MCF 10A (cell line): ENCODE data around the gene PPP6R2. TPM values are rescaled to one million over a fixed set of nuclear protein-coding genes. Genes with fewer than 3 reads are reported as not detected.

ENCODE experiments used
- BruUV-seq: library from RNA; stranded (reverse); fragments of 400-500 nt; replicated peaks from 2 replicates; lab custom pipeline; 2021; lab: Mats Ljungman, UMichigan
- CTCF ChIA-PET: fragments of 300-600 bp; sonication (Branson Sonifier 250); formaldehyde crosslinking; extraction: SDS; loops from one replicate; lab custom pipeline; 2021; ENCODE audit warnings: antibody characterized with exemption, inconsistent platforms; lab: Yijun Ruan, JAX
- POLR2A ChIA-PET: fragments of 300-600, 350-650 bp; sonication (Branson Sonifier 250); formaldehyde crosslinking; extraction: SDS; loops from one replicate; lab custom pipeline; 2020; ENCODE audit warnings: antibody characterized with exemption, inconsistent platforms; lab: Yijun Ruan, JAX
- DNase-seq: peaks from one replicate; pipeline ENCODE4 v3.0.0-alpha.2; 2018; ENCODE audit not compliant: unreplicated experiment
- H3K27ac Mint-ChIP-seq: one replicate; pipeline ENCODE4 v1.8.0; 2022; ENCODE audit warnings: mild to moderate bottlenecking, low read depth, mixed read lengths; ENCODE audit not compliant: unreplicated experiment
- H3K27me3 Mint-ChIP-seq: one replicate; pipeline ENCODE4 v1.8.0; 2022; ENCODE audit warnings: mixed read lengths; ENCODE audit not compliant: insufficient read depth, unreplicated experiment
- H3K36me3 Mint-ChIP-seq: one replicate; pipeline ENCODE4 v1.8.0; 2022; ENCODE audit warnings: mild to moderate bottlenecking, moderate library complexity, mixed read lengths; ENCODE audit not compliant: insufficient read depth, unreplicated experiment
- H3K4me1 Mint-ChIP-seq: one replicate; pipeline ENCODE4 v1.8.0; 2022; ENCODE audit warnings: mixed read lengths; ENCODE audit not compliant: insufficient read depth, unreplicated experiment
- H3K4me3 Mint-ChIP-seq: one replicate; pipeline ENCODE4 v1.8.0; 2022; ENCODE audit warnings: mild to moderate bottlenecking, moderate library complexity, mixed read lengths; ENCODE audit not compliant: unreplicated experiment
- H3K9me3 Mint-ChIP-seq: one replicate; pipeline ENCODE4 v1.8.0; 2022; ENCODE audit warnings: mixed read lengths; ENCODE audit not compliant: unreplicated experiment
- CTCF ChIP-seq: fragments of 200-600 bp; IDR thresholded peaks from one replicate; pipeline ENCODE4 v1.8.0; 2022; ENCODE audit warnings: antibody characterized with exemption, mild to moderate bottlenecking; ENCODE audit not compliant: unreplicated experiment
- intact Hi-C: fragments of 100-400 bp; cut with micrococcal nuclease; formaldehyde crosslinking; loops from 2 replicates; pipeline ENCODE4 v1.14.1; 2022
- total RNA-seq: library from RNA; stranded (reverse); gene quantifications from 2 replicates; pipeline ENCODE4 v1.2.3, GENCODE V29; 2022

Gene PPP6R2
- total RNA-seq, 1 experiment from 2014 or later = 30.1 TPM

GRCh38 chr22:50483977-50484853 is 141.1 kb downstream of the PPP6R2 start:
- ChIA-PET POLR2A (interaction anchor here (0.7 kb wide), 1 partner anchor 17 kb away, joined by 3 read pairs; no protein-coding TSS in a partner anchor), CTCF (interaction anchor here (0.6 to 1.3 kb wide), 4 partner anchors 11 to 240 kb away, joined by 3 to 7 read pairs (median 6); no protein-coding TSS in a partner anchor)
- no peaks in the 10 kb centered on the region for H3K36me3 Mint-ChIP-seq
- H3K9me3 Mint-ChIP-seq = no peaks in the 10 kb centered on the region
- no TSS peak for BruUV-seq
- intact Hi-C loops = loop anchor here (2.0 kb wide), 1 partner anchor 15 kb away; no protein-coding TSS in a partner anchor
- no peak for TF ChIP-seq CTCF
- H3K27ac Mint-ChIP-seq = no peak overlapping the region
- H3K27me3 Mint-ChIP-seq = no peaks in the 10 kb centered on the region
- DNase-seq = no peak
- H3K4me3 Mint-ChIP-seq = no peak overlapping the region
- peaks cover 15% of the 10 kb centered on the region for H3K4me1 Mint-ChIP-seq

- no peaks in the 10 kb centered on the region for H3K27me3 Mint-ChIP-seq
- H3K9me3 Mint-ChIP-seq = no peaks in the 10 kb centered on the region
- no peaks in the 10 kb centered on the region for H3K36me3 Mint-ChIP-seq
- DNase-seq = peak; percentile 68
- peaks cover 15% of the 10 kb centered on the region for H3K4me1 Mint-ChIP-seq
- ChIA-PET POLR2A (interaction anchor here (0.6 to 0.7 kb wide), 2 partner anchors 20 to 59 kb away, joined by 3 read pairs; no protein-coding TSS in a partner anchor), CTCF (interaction anchor here (0.6 to 1.3 kb wide), 4 partner anchors 9 to 135 kb away, joined by 3 to 6 read pairs (median 3); no protein-coding TSS in a partner anchor)
- H3K27ac Mint-ChIP-seq = no peak overlapping the region
- BruUV-seq = TSS peak; percentile 23
- intact Hi-C loops = loop anchor here (2.0 kb wide), 1 partner anchor 13 kb away; no protein-coding TSS in a partner anchor
- TF ChIP-seq CTCF = no peak
- no peak overlapping the region for H3K4me3 Mint-ChIP-seq
These were observed 142.3 kb downstream of the PPP6R2 start for GRCh38 chr22:50485221-50486131.

GRCh38 chr22:50486561-50487289 is 143.6 kb downstream of the PPP6R2 start, which contains the start of gene MIOX:
Gene MIOX (plus strand): TSS chr22:50486859. CDS start chr22:50486898, 39 bp downstream.
- POLR2A ChIA-PET = no interaction called here
- no peak within 1 kb of the TSS for H3K27ac Mint-ChIP-seq
- intact Hi-C loops = no loop called here
- peaks cover 15% of the 10 kb centered on the region for H3K4me1 Mint-ChIP-seq
- CTCF ChIA-PET = interaction anchor here (0.6 to 1.5 kb wide), 4 partner anchors 11 to 145 kb away, joined by 3 to 6 read pairs (median 4); no protein-coding TSS in a partner anchor
- no peaks in the 10 kb centered on the region for H3K27me3 Mint-ChIP-seq
- BruUV-seq = no TSS peak
- TF ChIP-seq CTCF = no peak
- H3K36me3 Mint-ChIP-seq = no peaks in the 10 kb centered on the region
- H3K4me3 Mint-ChIP-seq = no peak within 1 kb of the TSS
- H3K9me3 Mint-ChIP-seq = no peaks in the 10 kb centered on the region
- DNase-seq = no peak
